PC-3 (cell line): ENCODE data around the gene SLC30A10. TPM values are rescaled to one million over a fixed set of nuclear protein-coding genes. Genes with fewer than 3 reads are reported as not detected.

Experiments
- total RNA-seq: library from RNA; depleted of rRNA; stranded (reverse); fragments of >200 nt; gene quantifications from 2 replicates; pipeline ENCODE4 v1.2.3, GENCODE V29; 2014; rRNA removed

Gene SLC30A10
- total RNA-seq, 1 experiment from 2014 or later: not detected

Other genes with a start within 250 kb of the SLC30A10 start
- 186 and 226 TPM in 2 replicates for gene EPRS1, start 117.9 kb upstream of the SLC30A10 start, total RNA-seq
- gene BPNT1, start 161.2 kb upstream of the SLC30A10 start, total RNA-seq: 40.7 and 49.7 TPM in 2 replicates
- 152 and 162 TPM in 2 replicates for gene IARS2, start 165.6 kb upstream of the SLC30A10 start, total RNA-seq